ENCODE results near the gene TLCD2.

GRCh38 chr17:1729966-1730325 lies 19.8 kb upstream of the TLCD2 start:
- no peak for TF ChIP-seq POLR2A (IDR thresholded peaks at IDR 0.05; ENCODE audit: low read length)
- TF ChIP-seq GATA1 (IDR thresholded peaks at IDR 0.05; ENCODE audit: low read depth, low read length) = no peak

Measured in erythroblast (primary cell).